HCT116 (cell line): ENCODE results near the gene DOCK9. TPM values are rescaled to one million over a fixed set of nuclear protein-coding genes. Genes with fewer than 3 reads are reported as not detected.

Source experiments
- ATAC-seq: fragments of 200-7000 bp; cut with Tn5 transposase; 2 replicates; pipeline ENCODE4 v1.9.1; 2020; ENCODE audit warnings: mild to moderate bottlenecking, moderate library complexity
- BruUV-seq: library from RNA; stranded (reverse); fragments of 400-500 nt; replicated peaks from 2 replicates; lab custom pipeline; 2021; lab: Mats Ljungman, UMichigan
- CTCF ChIA-PET: fragments of 300-600 bp; sonication (Branson Sonifier 250); formaldehyde crosslinking; loops from one replicate; lab custom pipeline; 2021; ENCODE audit warnings: antibody characterized with exemption; lab: Charles Lee
- POLR2A ChIA-PET: fragments of 300-600, 350-600 bp; sonication (Branson Sonifier 250); formaldehyde crosslinking; loops from one replicate; lab custom pipeline; 2021; ENCODE audit warnings: antibody characterized with exemption; lab: Charles Lee
- RAD21 ChIA-PET, 2 experiments: fragments of 300-600 bp; sonication (Branson Sonifier 250); formaldehyde crosslinking; loops; one replicate each; lab custom pipeline; 2023; ENCODE audit warnings: low total read pairs in 2 of 2; ENCODE audit not compliant: uncharacterized antibody in 2 of 2, unreplicated experiment in 2 of 2, low non-redundant PET in 1 of 2; lab: Charles Lee
- DNase-seq: peaks from one replicate; pipeline ENCODE4 v3.0.0-alpha.2; 2010; ENCODE audit warnings: low read depth, low spot score
- H2AFZ ChIP-seq: fragments of 200-600 bp; shearing (Covaris generic), sonication (generic); 2 replicates; pipeline ENCODE4 v1.6.1; 2017; ENCODE audit warnings: low read depth, mixed run types, mixed read lengths, antibody characterized with exemption, low read length; ENCODE audit not compliant: poor library complexity, severe bottlenecking
- H3K27ac ChIP-seq: 2 replicates; pipeline ENCODE4 v1.5.1; 2012; ENCODE audit warnings: low read depth, low read length
- H3K27me3 ChIP-seq: fragments of 200-600 bp; sonication (generic); 2 replicates; pipeline ENCODE4 v1.6.1; 2016; ENCODE audit warnings: mixed run types, low read length, mixed read lengths; ENCODE audit not compliant: insufficient read depth
- H3K36me3 ChIP-seq, 2 experiments: fragments of 200-500 bp in 1 of 2; fragments of 200-600 bp in 1 of 2; sonication (Bioruptor generic) in 1 of 2; sonication (generic) in 1 of 2; 2 replicates each; pipeline versions ENCODE4 v1.5.1 to v1.6.1; 2014 to 2016; ENCODE audit warnings: low read length in 2 of 2, inconsistent platforms in 1 of 2, mixed read lengths in 1 of 2, mixed run types in 1 of 2; ENCODE audit not compliant: insufficient read depth in 2 of 2, control insufficient read depth in 1 of 2
- H3K4me1 ChIP-seq, 2 experiments: fragments of 200-600 bp in 1 of 2; sonication (generic) in 1 of 2; 2 replicates each; pipeline versions ENCODE4 v1.5.1 to v1.6.1; 2012 to 2017; ENCODE audit warnings: low read length in 2 of 2, inconsistent platforms in 1 of 2, mild to moderate bottlenecking in 1 of 2, mixed read lengths in 1 of 2, mixed run types in 1 of 2, moderate library complexity in 1 of 2; ENCODE audit not compliant: insufficient read depth in 2 of 2, control insufficient read depth in 1 of 2
- H3K4me2 ChIP-seq: fragments of 200-600 bp; sonication (generic); 2 replicates; pipeline ENCODE4 v1.6.1; 2017; ENCODE audit warnings: mixed run types, low read length, mixed read lengths
- H3K4me3 ChIP-seq, 2 experiments: fragments of 200-600 bp in 1 of 2; sonication (generic) in 1 of 2; replicated peaks in 1 of 2; 2 replicates each; pipeline ENCODE4 v1.5.1; 2011 to 2016; ENCODE audit warnings: low read length in 2 of 2, control low read depth in 1 of 2, low read depth in 1 of 2, mild to moderate bottlenecking in 1 of 2, mixed read lengths in 1 of 2, mixed run types in 1 of 2
- H3K79me2 ChIP-seq: fragments of 200-600 bp; sonication (generic); 2 replicates; pipeline ENCODE4 v1.6.1; 2017; ENCODE audit warnings: mild to moderate bottlenecking, mixed run types, low read length, moderate library complexity, mixed read lengths; ENCODE audit not compliant: insufficient read depth
- H3K9ac ChIP-seq: fragments of 200-600 bp; sonication (generic); 2 replicates; pipeline ENCODE4 v1.6.1; 2016; ENCODE audit warnings: low read length, mixed read lengths
- H3K9me2 ChIP-seq: fragments of 200-600 bp; sonication (generic), shearing (Covaris generic); 2 replicates; pipeline ENCODE4 v1.6.1; 2017; ENCODE audit warnings: mixed run types, mild to moderate bottlenecking, moderate library complexity; ENCODE audit not compliant: insufficient read depth
- H3K9me3 ChIP-seq, 2 experiments: fragments of 200-500 bp in 1 of 2; fragments of 200-600 bp in 1 of 2; sonication (Bioruptor generic) in 1 of 2; sonication (generic) in 1 of 2; 2 replicates each; pipeline ENCODE4 v1.6.1; 2014 to 2017; ENCODE audit warnings: low read length in 2 of 2, mixed read lengths in 2 of 2, inconsistent platforms in 1 of 2, low read depth in 1 of 2, mild to moderate bottlenecking in 1 of 2, mixed run types in 1 of 2, moderate library complexity in 1 of 2; ENCODE audit not compliant: control insufficient read depth in 1 of 2, insufficient read depth in 1 of 2
- H4K20me1 ChIP-seq: fragments of 200-600 bp; sonication (generic), shearing (Covaris generic); 2 replicates; pipeline ENCODE4 v1.6.1; 2017; ENCODE audit warnings: mixed run types, mild to moderate bottlenecking, moderate library complexity; ENCODE audit not compliant: insufficient read depth
- ATF3 ChIP-seq: IDR thresholded peaks from 2 replicates; pipeline ENCODE4 v1.6.1; 2012
- CBX3 ChIP-seq: IDR thresholded peaks from 2 replicates; pipeline ENCODE4 v1.6.1; 2012; ENCODE audit warnings: low read depth
- CEBPB ChIP-seq: IDR thresholded peaks from 2 replicates; pipeline ENCODE4 v1.6.1; 2012; ENCODE audit warnings: low read depth
- EGR1 ChIP-seq: IDR thresholded peaks from 2 replicates; pipeline ENCODE4 v1.6.1; 2012; ENCODE audit warnings: low read depth
- ELF1 ChIP-seq: IDR thresholded peaks from 2 replicates; pipeline ENCODE4 v1.6.1; 2012; ENCODE audit warnings: low read depth, borderline replicate concordance
- EZH2 ChIP-seq: fragments of 200-600 bp; sonication (generic); IDR thresholded peaks from 2 replicates; pipeline ENCODE4 v1.6.1; 2017; ENCODE audit warnings: antibody characterized with exemption, mixed run types
- EZH2phosphoT487 ChIP-seq: fragments of 200-600 bp; IDR thresholded peaks from 2 replicates; pipeline ENCODE4 v1.6.1; 2018; ENCODE audit warnings: antibody characterized with exemption, borderline replicate concordance
- JUND ChIP-seq: IDR thresholded peaks from 2 replicates; pipeline ENCODE4 v1.6.1; 2012
- MAX ChIP-seq: IDR thresholded peaks from 2 replicates; pipeline ENCODE4 v1.6.1; 2012
- POLR2A ChIP-seq: IDR thresholded peaks from 2 replicates; pipeline ENCODE4 v1.7.0; 2011; ENCODE audit warnings: borderline replicate concordance; ENCODE audit not compliant: insufficient read depth, insufficient read length; ENCODE audit errors: extremely low read depth
- RAD21 ChIP-seq: IDR thresholded peaks from 2 replicates; pipeline ENCODE4 v1.6.1; 2012; ENCODE audit warnings: low read depth, mild to moderate bottlenecking
- SIN3A ChIP-seq: IDR thresholded peaks from 2 replicates; pipeline ENCODE4 v1.6.1; 2012; ENCODE audit warnings: low read depth
- SP1 ChIP-seq: IDR thresholded peaks from 2 replicates; pipeline ENCODE4 v1.6.1; 2012; ENCODE audit warnings: low read depth
- SRF ChIP-seq: IDR thresholded peaks from 2 replicates; pipeline ENCODE4 v1.6.1; 2012; ENCODE audit warnings: low read depth
- YY1 ChIP-seq: IDR thresholded peaks from 2 replicates; pipeline ENCODE4 v1.6.1; 2011; ENCODE audit warnings: low read length, low read depth, moderate library complexity, mild to moderate bottlenecking; ENCODE audit not compliant: insufficient replicate concordance; ENCODE audit errors: extremely low read depth
- ZBTB33 ChIP-seq: IDR thresholded peaks from 2 replicates; pipeline ENCODE4 v1.6.1; 2011; ENCODE audit warnings: mild to moderate bottlenecking, low read length, moderate library complexity; ENCODE audit not compliant: insufficient replicate concordance; ENCODE audit errors: extremely low read depth
- ZFX ChIP-seq: fragments of 450-650 bp; IDR thresholded peaks from 2 replicates; pipeline ENCODE4 v1.6.1; 2017
- ZNF274 ChIP-seq: fragments of 200-500 bp; sonication (Bioruptor generic); IDR thresholded peaks from 2 replicates; pipeline ENCODE4 v1.6.1; 2014; ENCODE audit warnings: mild to moderate bottlenecking, low read depth, low read length, inconsistent platforms
- intact Hi-C: fragments of 100-400 bp; cut with micrococcal nuclease; formaldehyde crosslinking; loops from 2 replicates; pipeline ENCODE4 v1.10.0; 2022
- total RNA-seq: library from RNA; stranded (reverse); gene quantifications from one replicate; pipeline ENCODE4 v1.2.1, GENCODE V29; 2021; ENCODE audit not compliant: unreplicated experiment

The DOCK9 gene
- total RNA-seq, 1 experiment from 2014 or later: 58.8 TPM

- ATAC-seq (no peak), DNase-seq (no peak)
- no TSS peak for BruUV-seq
- ChIA-PET POLR2A (interaction anchor here (0.9 kb wide), 1 partner anchor 47 kb away, joined by 3 read pairs; no protein-coding TSS in a partner anchor), RAD21 (no interaction called here), CTCF (no interaction called here)
- H3K9me2 ChIP-seq: no peaks in the 10 kb centered on the region
- H3K36me3 ChIP-seq: no peaks in the 10 kb centered on the region
- no peak overlapping the region for H2AFZ ChIP-seq
- intact Hi-C loops: no loop called here
- no peak overlapping the region for H3K27ac ChIP-seq
- TF ChIP-seq SP1: no peak
- TF ChIP-seq EZH2phosphoT487: no peak
- TF ChIP-seq ZBTB33: no peak
- TF ChIP-seq ZFX: no peak
- no peak for TF ChIP-seq CEBPB
- TF ChIP-seq SRF: no peak
- TF ChIP-seq MAX: no peak
- TF ChIP-seq CBX3: no peak
- H3K27me3 ChIP-seq: no peaks in the 10 kb centered on the region
- peaks cover 17% of the 10 kb centered on the region in 2 experiments for H3K4me1 ChIP-seq
- H3K4me2 ChIP-seq: no peak overlapping the region
- no peak overlapping the region for H3K9ac ChIP-seq
- no peak overlapping the region for H3K4me3 ChIP-seq
- no peaks in the 10 kb centered on the region for H4K20me1 ChIP-seq
- no peaks in the 10 kb centered on the region for H3K9me3 ChIP-seq
- no peaks in the 10 kb centered on the region for H3K79me2 ChIP-seq
Measured at GRCh38 chr13:98939660-98940191, 38.1 kb downstream of the DOCK9 start.

- Histone ChIP-seq H3K27ac (no peak overlapping the region), H3K9me2 (no peaks in the 10 kb centered on the region), H3K4me1 (peaks cover 17% of the 10 kb centered on the region in 2 experiments), H3K27me3 (no peaks in the 10 kb centered on the region), H3K9ac (no peak overlapping the region), H4K20me1 (no peaks in the 10 kb centered on the region), H3K4me3 (no peak overlapping the region), H3K79me2 (no peaks in the 10 kb centered on the region), H3K4me2 (peak overlapping the region; percentile 26; the same call in 1 of the 2 replicates), H3K36me3 (no peaks in the 10 kb centered on the region), H2AFZ (no peak overlapping the region), H3K9me3 (no peaks in the 10 kb centered on the region)
- POLR2A ChIA-PET: interaction anchor here (0.9 kb wide), 1 partner anchor 48 kb away, joined by 3 read pairs; no protein-coding TSS in a partner anchor
- BruUV-seq: no TSS peak
- CTCF ChIA-PET: no interaction called here
- intact Hi-C loops: no loop called here
- ATAC-seq (peak; percentile 63), DNase-seq (no peak)
- RAD21 ChIA-PET: no interaction called here
- TF ChIP-seq CEBPB: no peak
- no peak for TF ChIP-seq SP1
- TF ChIP-seq SIN3A: no peak
- TF ChIP-seq ELF1: no peak
- TF ChIP-seq YY1: no peak
- no peak for TF ChIP-seq EGR1
- TF ChIP-seq EZH2: no peak
- TF ChIP-seq ZNF274: no peak
- no peak for TF ChIP-seq ZBTB33
- no peak for TF ChIP-seq CBX3
- TF ChIP-seq SRF: no peak
- TF ChIP-seq POLR2A: no peak
- no peak for TF ChIP-seq RAD21
- no peak for TF ChIP-seq JUND
- TF ChIP-seq ATF3: no peak
Measured at GRCh38 chr13:98938801-98939200, 39.1 kb downstream of the DOCK9 start.
